Sigmoid colon (tissue), 7 donors: ENCODE results near the gene CBX2. TPM values are rescaled to one million over a fixed set of nuclear protein-coding genes. Genes with fewer than 3 reads are reported as not detected.
A peak's percentile ranks its signal among the peaks of the same experiment; 100 is the strongest.

Source experiments
- DNase-seq: peaks from one replicate; pipeline ENCODE4 v3.0.0-alpha.2; 2019
- H3K27ac ChIP-seq, 4 donors: fragments of 200-600 bp; sonication (generic); one replicate each; pipeline ENCODE4 v1.5.1; 2016 to 2019; ENCODE audit warnings: mild to moderate bottlenecking in 1 of 4
- H3K27me3 ChIP-seq, 3 donors: fragments of 200-600 bp; sonication (generic); one replicate each; pipeline ENCODE4 v1.5.1; 2019; ENCODE audit warnings: mild to moderate bottlenecking in 1 of 3
- H3K36me3 ChIP-seq, 4 donors: fragments of 200-600 bp; sonication (generic); one replicate each; pipeline ENCODE4 v1.5.1; 2016 to 2019
- H3K4me1 ChIP-seq, 4 donors: fragments of 200-600 bp; sonication (generic); one replicate each; pipeline ENCODE4 v1.5.1; 2017 to 2019
- H3K4me3 ChIP-seq, 4 donors: fragments of 200-600 bp; sonication (generic); one replicate each; pipeline ENCODE4 v1.5.1; 2017 to 2019; ENCODE audit warnings: mild to moderate bottlenecking in 2 of 4, moderate library complexity in 1 of 4
- H3K9me3 ChIP-seq, 4 donors: fragments of 200-600 bp in 3 of 4; sonication (generic) in 3 of 4; one replicate each; pipeline versions ENCODE4 v1.5.1 to v1.6.1; 2013 to 2019
- CTCF ChIP-seq, 4 experiments: fragments of 450-650 bp in 3 of 4; fragments of 200-600 bp in 1 of 4; IDR thresholded peaks; one replicate each; pipeline ENCODE4 v1.5.1; 2016 to 2019; ENCODE audit warnings: antibody characterized with exemption in 4 of 4, mild to moderate bottlenecking in 3 of 4, moderate library complexity in 2 of 4
- EP300 ChIP-seq, 4 donors: sonication (generic); formaldehyde crosslinking; IDR thresholded peaks; one replicate each; pipeline ENCODE4 v1.6.1; 2017; ENCODE audit warnings: antibody characterized with exemption in 4 of 4
- POLR2A ChIP-seq, 2 donors: fragments of 450-650 bp; IDR thresholded peaks; one replicate each; pipeline ENCODE4 v1.6.1; 2016; ENCODE audit warnings: antibody characterized with exemption in 2 of 2, mild to moderate bottlenecking in 2 of 2, moderate library complexity in 2 of 2
- POLR2AphosphoS5 ChIP-seq, 4 donors: sonication (generic); formaldehyde crosslinking; IDR thresholded peaks; one replicate each; pipeline ENCODE4 v1.6.1; 2017; ENCODE audit warnings: antibody characterized with exemption in 4 of 4
- WGBS, 2 donors: extraction: QIAGEN DNeasy Blood & Tissue Kit; methylation state at CpG; one replicate each; pipeline ENCODE4 v1.1.7; 2013; 5-methylcytosine and 5-hydroxymethylcytosine counted together
- intact Hi-C: fragments of 100-400 bp; cut with DNase I; formaldehyde crosslinking; loops from one replicate; pipeline ENCODE4 v1.15.1; 2023
- polyA plus RNA-seq, 3 donors: library from polyadenylated mRNA; stranded (reverse); fragments of 200-250 nt; gene quantifications; one replicate each; pipeline ENCODE4 v1.2.3, GENCODE V29; 2013
- total RNA-seq, 4 donors: library from RNA; depleted of rRNA; stranded (reverse); fragments of >200 nt; gene quantifications; one replicate each; pipeline ENCODE4 v1.1.0, GENCODE V29; 2016
- donor health status: healthy with polysubstance abuse.
- donor health status: Bipolar disorder and iron deficiency.
- donor health status: healthy.

Gene CBX2
- total and polyA plus RNA-seq, 7 donors: under 0.01 to 2.0 (median 0.34) TPM; not detected in 1

DNA sequence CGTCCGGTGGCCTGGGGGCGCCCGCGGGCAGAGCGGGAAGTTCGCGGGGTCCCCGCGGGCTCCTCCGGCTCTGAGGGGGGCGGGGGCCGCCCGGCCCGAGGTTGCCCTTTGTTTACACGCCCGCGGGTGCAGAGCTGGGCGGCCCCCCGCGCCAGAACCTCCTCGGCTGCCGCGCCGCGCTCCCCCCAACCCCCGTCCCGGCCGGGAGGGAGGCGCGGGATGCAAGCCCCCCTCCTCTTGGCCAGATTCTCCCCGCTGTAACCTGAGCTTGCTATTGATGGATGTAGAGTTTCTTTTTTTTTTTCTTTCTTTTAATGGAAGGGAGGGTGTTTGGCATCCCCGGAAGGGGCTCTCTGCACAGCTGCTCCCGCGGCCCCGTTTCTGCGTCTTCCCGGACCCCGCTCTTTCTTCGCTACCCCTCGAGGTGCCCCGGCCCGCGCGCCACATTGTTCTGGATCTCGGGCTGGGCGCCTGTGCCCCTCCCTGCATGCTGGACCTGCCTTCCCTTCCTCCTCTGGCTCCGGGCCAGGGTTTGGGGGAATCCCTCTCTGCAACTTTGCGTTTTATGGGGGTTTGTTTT is 646 bp downstream of the CBX2 start:
- Histone ChIP-seq H3K36me3 (no peaks in the 10 kb centered on the region), H3K4me3 (peak overlapping the region; percentile 21 to 62 (median 54)), H3K4me1 (peaks cover 0 to 25% (median 18%) of the 10 kb centered on the region in 4 donors), H3K9me3 (no peaks in the 10 kb centered on the region), H3K27ac (peak overlapping the region in 1 of 4 donors; percentile 31), H3K27me3 (peaks cover 34 to 90% (median 83%) of the 10 kb centered on the region in 3 donors)
- WGBS, 2 donors: 1% methylated on average over 49 of the region's 49 CpGs
- no peak for TF ChIP-seq CTCF (IDR thresholded peaks at IDR 0.05)
- TF ChIP-seq POLR2AphosphoS5 (IDR thresholded peaks at IDR 0.05): no peak
- TF ChIP-seq POLR2A (IDR thresholded peaks at IDR 0.05): no peak
- no peak for TF ChIP-seq EP300 (IDR thresholded peaks at IDR 0.05)
- intact Hi-C loops: loop anchor here (2.0 to 5.0 kb wide), 2 partner anchors 14 to 59 kb away; partner anchors contain the start of gene CBX4
- peak; percentile 66 for DNase-seq

DNA sequence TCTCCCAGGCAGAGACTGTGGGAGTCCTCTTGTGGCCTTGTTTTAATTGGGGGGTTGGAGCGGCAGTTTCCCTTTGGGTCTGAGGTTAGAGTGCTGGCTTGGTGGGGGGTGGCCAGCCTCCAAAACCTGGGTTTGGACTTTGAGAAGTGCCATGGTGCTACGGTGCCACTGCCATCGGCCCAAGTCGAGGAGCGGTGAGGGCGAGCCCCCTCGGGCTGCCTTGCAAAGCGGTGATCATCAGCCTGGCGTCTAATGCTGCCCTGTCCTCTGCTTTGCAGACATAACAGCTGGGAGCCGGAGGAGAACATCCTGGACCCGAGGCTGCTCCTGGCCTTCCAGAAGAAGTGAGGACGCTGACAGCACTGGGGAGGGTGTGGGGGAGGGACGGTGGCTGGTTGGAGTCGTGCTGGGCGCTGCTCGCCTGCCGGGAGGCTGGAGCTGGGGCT is 1.2 kb downstream of the CBX2 start:
- Histone ChIP-seq H3K4me3 (peak overlapping the region in 2 of 4 donors; percentile 57 to 62), H3K27me3 (peaks cover 34 to 90% (median 83%) of the 10 kb centered on the region in 3 donors), H3K36me3 (no peaks in the 10 kb centered on the region), H3K27ac (no peak overlapping the region), H3K9me3 (no peaks in the 10 kb centered on the region), H3K4me1 (peaks cover 0 to 25% (median 18%) of the 10 kb centered on the region in 4 donors)
- WGBS, 2 donors: 13 to 30% methylated on average over 17 of the region's 17 CpGs
- intact Hi-C loops: loop anchor here (2.0 to 5.0 kb wide), 2 partner anchors 14 to 58 kb away; partner anchors contain the start of gene CBX4
- no peak for TF ChIP-seq POLR2AphosphoS5 (IDR thresholded peaks at IDR 0.05)
- no peak for TF ChIP-seq EP300 (IDR thresholded peaks at IDR 0.05)
- TF ChIP-seq CTCF (IDR thresholded peaks at IDR 0.05): no peak
- DNase-seq: no peak

GRCh38 chr17:79779661-79780365 is 1.9 kb downstream of the CBX2 start:
- 61 to 80% methylated on average over 10 of the region's 10 CpGs for WGBS, 2 donors
- no peaks in the 10 kb centered on the region for H3K36me3 ChIP-seq
- no peak overlapping the region for H3K27ac ChIP-seq
- H3K27me3 ChIP-seq: peaks cover 33 to 90% (median 86%) of the 10 kb centered on the region in 3 donors
- TF ChIP-seq POLR2AphosphoS5 (IDR thresholded peaks at IDR 0.05): no peak
- no peak for TF ChIP-seq EP300 (IDR thresholded peaks at IDR 0.05)
- TF ChIP-seq CTCF (IDR thresholded peaks at IDR 0.05): no peak
- TF ChIP-seq POLR2A (IDR thresholded peaks at IDR 0.05): no peak
- H3K4me3 ChIP-seq: no peak overlapping the region
- H3K4me1 ChIP-seq: peaks cover 0 to 25% (median 18%) of the 10 kb centered on the region in 4 donors
- DNase-seq: no peak
- intact Hi-C loops: loop anchor here (2.0 to 5.0 kb wide), 2 partner anchors 13 to 57 kb away; partner anchors contain the start of gene CBX4
- no peaks in the 10 kb centered on the region for H3K9me3 ChIP-seq

- TF ChIP-seq POLR2AphosphoS5 (IDR thresholded peaks at IDR 0.05) (no peak), EP300 (IDR thresholded peaks at IDR 0.05) (no peak), POLR2A (IDR thresholded peaks at IDR 0.05) (no peak), CTCF (IDR thresholded peaks at IDR 0.05) (no peak)
- Histone ChIP-seq H3K4me1 (peaks cover 0 to 25% (median 18%) of the 10 kb centered on the region in 4 donors), H3K36me3 (no peaks in the 10 kb centered on the region), H3K27me3 (peaks cover 33 to 90% (median 86%) of the 10 kb centered on the region in 3 donors), H3K4me3 (no peak overlapping the region), H3K27ac (no peak overlapping the region), H3K9me3 (no peaks in the 10 kb centered on the region)
- no peak for DNase-seq
- intact Hi-C loops: no loop called here
- WGBS, 2 donors: 66 to 79% methylated on average over 12 of the region's 12 CpGs
Measured at GRCh38 chr17:79781012-79781650, 3.2 kb downstream of the CBX2 start.
